Measurements from ENCODE around the gene PRG3.

DNA sequence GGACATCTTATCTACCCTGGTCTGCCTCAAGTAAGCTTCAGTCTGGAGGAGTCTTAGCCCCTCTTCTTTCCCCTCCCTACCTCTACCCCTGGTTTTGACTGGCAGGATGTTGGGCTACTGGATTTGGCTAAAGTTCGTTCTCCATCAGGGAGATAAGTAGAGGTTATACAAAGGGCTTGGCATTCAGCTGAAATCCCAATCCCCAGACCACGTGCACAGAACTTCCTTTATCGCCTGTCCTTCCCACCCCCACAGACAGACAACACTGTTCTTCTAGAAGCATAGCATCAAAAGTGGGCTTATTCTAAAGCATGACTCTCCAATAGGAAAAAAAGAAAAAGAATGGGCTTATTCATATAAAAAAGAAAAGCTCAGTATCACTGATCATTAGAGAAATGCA is 7.8 kb downstream of the PRG3 start:
- no peak for TF ChIP-seq EZH2 (IDR thresholded peaks at IDR 0.05; ENCODE audit: insufficient read depth, poor library complexity, severe bottlenecking)
- no peak for TF ChIP-seq EZH2phosphoT487 (IDR thresholded peaks at IDR 0.05; ENCODE audit: insufficient read depth, low read depth)
